ENCODE results near the gene BPIFB2. TPM values are rescaled to one million over a fixed set of nuclear protein-coding genes. Genes with fewer than 3 reads are reported as not detected.

BPIFB2 gene
- polyA plus RNA-seq, 1 experiment, result not detected

DNA sequence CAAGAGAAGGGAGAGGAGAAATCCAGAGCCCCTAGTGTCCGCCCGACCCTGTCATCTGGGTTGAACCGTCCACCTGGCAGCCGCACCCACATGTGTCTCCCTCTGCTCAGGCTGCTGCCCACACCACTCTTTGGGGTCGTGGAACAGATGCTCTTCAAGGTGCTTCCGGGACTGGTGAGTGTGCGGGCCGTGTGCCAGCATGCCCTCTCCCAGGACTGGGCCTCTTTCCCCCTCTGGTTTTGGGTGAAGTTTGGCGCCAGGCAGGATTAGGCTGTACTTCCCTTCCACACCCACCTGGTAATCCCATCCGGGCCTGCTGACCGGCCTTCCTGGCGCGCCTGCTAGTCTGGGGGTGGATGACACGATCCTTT lies 54.1 kb downstream of the BPIFB2 start:
- Histone ChIP-seq H3K27me3 (ENCODE audit: control insufficient read depth, insufficient read depth, low read length) (peaks cover 3% of the 10 kb centered on the region), H3K4me3 (ENCODE audit: low read depth, low read length) (no peak overlapping the region), H3K27ac (ENCODE audit: low read depth, low read length) (no peak overlapping the region), H3K9me3 (ENCODE audit: control insufficient read depth, insufficient read depth, low read length) (no peaks in the 10 kb centered on the region)
- ChIA-PET CTCF (no interaction called here), POLR2A (no interaction called here)
- no peak for DNase-seq (ENCODE audit: low read depth, low spot score)
- TF ChIP-seq, protein P1, sequence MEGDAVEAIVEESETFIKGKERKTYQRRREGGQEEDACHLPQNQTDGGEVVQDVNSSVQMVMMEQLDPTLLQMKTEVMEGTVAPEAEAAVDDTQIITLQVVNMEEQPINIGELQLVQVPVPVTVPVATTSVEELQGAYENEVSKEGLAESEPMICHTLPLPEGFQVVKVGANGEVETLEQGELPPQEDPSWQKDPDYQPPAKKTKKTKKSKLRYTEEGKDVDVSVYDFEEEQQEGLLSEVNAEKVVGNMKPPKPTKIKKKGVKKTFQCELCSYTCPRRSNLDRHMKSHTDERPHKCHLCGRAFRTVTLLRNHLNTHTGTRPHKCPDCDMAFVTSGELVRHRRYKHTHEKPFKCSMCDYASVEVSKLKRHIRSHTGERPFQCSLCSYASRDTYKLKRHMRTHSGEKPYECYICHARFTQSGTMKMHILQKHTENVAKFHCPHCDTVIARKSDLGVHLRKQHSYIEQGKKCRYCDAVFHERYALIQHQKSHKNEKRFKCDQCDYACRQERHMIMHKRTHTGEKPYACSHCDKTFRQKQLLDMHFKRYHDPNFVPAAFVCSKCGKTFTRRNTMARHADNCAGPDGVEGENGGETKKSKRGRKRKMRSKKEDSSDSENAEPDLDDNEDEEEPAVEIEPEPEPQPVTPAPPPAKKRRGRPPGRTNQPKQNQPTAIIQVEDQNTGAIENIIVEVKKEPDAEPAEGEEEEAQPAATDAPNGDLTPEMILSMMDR (IDR thresholded peaks at IDR 0.05; ENCODE audit: low read depth, low read length), result no peak

DNA sequence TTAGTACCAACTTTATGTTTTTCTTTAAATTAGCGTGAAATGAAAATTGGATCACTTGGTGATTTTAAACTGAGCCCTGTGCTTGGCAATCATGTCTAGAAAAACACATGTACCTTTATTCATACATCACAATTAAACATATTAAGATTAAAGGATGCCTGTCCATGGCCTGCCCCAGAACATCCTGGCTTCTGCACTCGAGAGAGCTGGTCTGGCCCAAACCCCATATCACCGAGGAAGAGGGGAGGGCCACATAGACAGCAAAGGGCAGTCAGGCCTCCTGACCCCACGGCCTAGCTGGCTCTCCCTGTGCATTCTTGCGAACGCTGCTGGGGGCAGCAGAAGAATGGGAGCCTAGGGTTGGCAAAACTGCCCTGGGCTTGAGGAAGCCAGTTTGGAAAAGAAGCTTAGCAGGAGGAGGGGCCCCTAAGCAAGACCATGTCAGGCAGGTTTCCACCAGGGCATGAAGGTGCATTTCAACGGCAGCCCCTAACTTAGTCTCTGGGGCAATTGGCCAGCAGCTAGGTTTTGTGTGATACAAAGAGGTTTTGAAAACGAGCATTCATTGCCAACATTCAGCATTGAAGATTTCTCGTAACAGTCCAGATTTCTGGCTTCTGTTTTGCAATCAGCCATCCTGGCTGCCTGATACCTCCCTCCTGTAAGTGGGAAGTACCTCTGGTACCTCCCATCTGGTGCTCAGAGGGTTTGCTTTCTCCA lies 54.8 kb downstream of the BPIFB2 start:
- H3K27ac ChIP-seq (ENCODE audit: low read depth, low read length), result no peak overlapping the region
- no peaks in the 10 kb centered on the region for H3K9me3 ChIP-seq (ENCODE audit: control insufficient read depth, insufficient read depth, low read length)
- H3K4me3 ChIP-seq (ENCODE audit: low read depth, low read length), result no peak overlapping the region
- TF ChIP-seq, protein P1 (IDR thresholded peaks at IDR 0.05; ENCODE audit: low read depth, low read length), result no peak
- POLR2A ChIA-PET, result no interaction called here
- no peak for DNase-seq (ENCODE audit: low read depth, low spot score)
- CTCF ChIA-PET, result no interaction called here
- peaks cover 4% of the 10 kb centered on the region for H3K27me3 ChIP-seq (ENCODE audit: control insufficient read depth, insufficient read depth, low read length)

GRCh38 chr20:33062825-33063149 lies 55.3 kb downstream of the BPIFB2 start:
- Histone ChIP-seq H3K27ac (ENCODE audit: low read depth, low read length) (no peak overlapping the region), H3K9me3 (ENCODE audit: control insufficient read depth, insufficient read depth, low read length) (no peaks in the 10 kb centered on the region), H3K27me3 (ENCODE audit: control insufficient read depth, insufficient read depth, low read length) (peaks cover 4% of the 10 kb centered on the region), H3K4me3 (ENCODE audit: low read depth, low read length) (no peak overlapping the region)
- ChIA-PET CTCF (no interaction called here), POLR2A (no interaction called here)
- TF ChIP-seq, protein P1 (IDR thresholded peaks at IDR 0.05; ENCODE audit: low read depth, low read length), result no peak
- DNase-seq (ENCODE audit: low read depth, low spot score), result no peak

GRCh38 chr20:33063271-33063670 lies 55.8 kb downstream of the BPIFB2 start:
- DNase-seq (ENCODE audit: low read depth, low spot score), result no peak
- Histone ChIP-seq H3K27me3 (ENCODE audit: control insufficient read depth, insufficient read depth, low read length) (peaks cover 4% of the 10 kb centered on the region), H3K4me3 (ENCODE audit: low read depth, low read length) (no peak overlapping the region), H3K9me3 (ENCODE audit: control insufficient read depth, insufficient read depth, low read length) (no peaks in the 10 kb centered on the region), H3K27ac (ENCODE audit: low read depth, low read length) (no peak overlapping the region)
- POLR2A ChIA-PET, result no interaction called here
- CTCF ChIA-PET, result no interaction called here
- TF ChIP-seq, protein P1 (IDR thresholded peaks at IDR 0.05; ENCODE audit: low read depth, low read length), result no peak

- DNase-seq (ENCODE audit: low read depth, low spot score), result no peak
- ChIA-PET POLR2A (no interaction called here), CTCF (no interaction called here)
- H3K27me3 ChIP-seq (ENCODE audit: control insufficient read depth, insufficient read depth, low read length), result peaks cover 4% of the 10 kb centered on the region
- H3K4me3 ChIP-seq (ENCODE audit: low read depth, low read length), result no peak overlapping the region
- H3K9me3 ChIP-seq (ENCODE audit: control insufficient read depth, insufficient read depth, low read length), result no peaks in the 10 kb centered on the region
- TF ChIP-seq, protein P1 (IDR thresholded peaks at IDR 0.05; ENCODE audit: low read depth, low read length), result no peak
- H3K27ac ChIP-seq (ENCODE audit: low read depth, low read length), result no peak overlapping the region
Measured at GRCh38 chr20:33064572-33065287, 57.2 kb downstream of the BPIFB2 start.
